ENCODE measurements around the gene CALML3.

GRCh38 chr10:5540080-5540479 is 15.3 kb downstream of the CALML3 start:
- TF ChIP-seq CTCF (IDR thresholded peaks at IDR 0.05; ENCODE audit: low read length) (no peak), EZH2 (IDR thresholded peaks at IDR 0.05; ENCODE audit: borderline replicate concordance, low read length) (no peak)

Data from OCI-LY1 (cell line).